Liver (tissue), 3 donors: ENCODE results near the gene MEGF6.

Source experiments
- EGR1 ChIP-seq, 2 donors: IDR thresholded peaks; 2 replicates each; pipeline ENCODE4 v1.6.1; 2016 to 2018; ENCODE audit warnings: antibody characterized with exemption in 2 of 2, low read depth in 2 of 2
- FOXA1 ChIP-seq: IDR thresholded peaks from 2 replicates; pipeline ENCODE4 v1.6.1; 2016; ENCODE audit warnings: antibody characterized with exemption
- FOXA2 ChIP-seq: IDR thresholded peaks from 2 replicates; pipeline ENCODE4 v1.6.1; 2016; ENCODE audit warnings: antibody characterized with exemption
- GABPA ChIP-seq, 2 donors: IDR thresholded peaks in 1 of 2; conservative IDR thresholded peaks in 1 of 2; 2 replicates each; pipeline ENCODE4 v1.6.1; 2016; ENCODE audit warnings: antibody characterized with exemption in 2 of 2, mild to moderate bottlenecking in 1 of 2, moderate library complexity in 1 of 2
- JUND ChIP-seq, 2 donors: IDR thresholded peaks; 2 replicates each; pipeline ENCODE4 v1.6.1; 2016; ENCODE audit warnings: antibody characterized with exemption in 2 of 2
- RAD21 ChIP-seq, 2 donors: IDR thresholded peaks; 2 replicates each; pipeline ENCODE4 v1.6.1; 2016; ENCODE audit warnings: antibody characterized with exemption in 2 of 2, mild to moderate bottlenecking in 2 of 2
- REST ChIP-seq: IDR thresholded peaks from 2 replicates; pipeline ENCODE4 v1.6.1; 2016; ENCODE audit warnings: antibody characterized with exemption, mild to moderate bottlenecking
- SP1 ChIP-seq: IDR thresholded peaks from 2 replicates; pipeline ENCODE4 v1.6.1; 2018; ENCODE audit warnings: antibody characterized with exemption, mild to moderate bottlenecking
- TAF1 ChIP-seq: conservative IDR thresholded peaks from 2 replicates; pipeline ENCODE4 v1.6.1; 2016; ENCODE audit warnings: antibody characterized with exemption, mild to moderate bottlenecking
- YY1 ChIP-seq: IDR thresholded peaks from 2 replicates; pipeline ENCODE4 v1.6.1; 2016; ENCODE audit warnings: antibody characterized with exemption, mild to moderate bottlenecking
- ZBTB33 ChIP-seq: IDR thresholded peaks from 2 replicates; pipeline ENCODE4 v1.6.1; 2016; ENCODE audit warnings: antibody characterized with exemption
- TF ChIP-seq, protein P1 (sequence below): fragments of 150-350 bp; IDR thresholded peaks from 2 replicates; pipeline ENCODE4 v1.5.1; 2017; ENCODE audit warnings: improper control_type of control experiment, low read depth, low read length; ENCODE audit not compliant: missing input control
- TF ChIP-seq, protein P2 (sequence below): IDR thresholded peaks from 2 replicates; pipeline ENCODE4 v1.6.1; 2016; ENCODE audit warnings: antibody characterized with exemption
- TF ChIP-seq, protein P3 (sequence below): IDR thresholded peaks from 2 replicates; pipeline ENCODE4 v1.6.1; 2016; ENCODE audit warnings: antibody characterized with exemption
- donor health status: healthy.
- donor health status: healthy.

DNA sequence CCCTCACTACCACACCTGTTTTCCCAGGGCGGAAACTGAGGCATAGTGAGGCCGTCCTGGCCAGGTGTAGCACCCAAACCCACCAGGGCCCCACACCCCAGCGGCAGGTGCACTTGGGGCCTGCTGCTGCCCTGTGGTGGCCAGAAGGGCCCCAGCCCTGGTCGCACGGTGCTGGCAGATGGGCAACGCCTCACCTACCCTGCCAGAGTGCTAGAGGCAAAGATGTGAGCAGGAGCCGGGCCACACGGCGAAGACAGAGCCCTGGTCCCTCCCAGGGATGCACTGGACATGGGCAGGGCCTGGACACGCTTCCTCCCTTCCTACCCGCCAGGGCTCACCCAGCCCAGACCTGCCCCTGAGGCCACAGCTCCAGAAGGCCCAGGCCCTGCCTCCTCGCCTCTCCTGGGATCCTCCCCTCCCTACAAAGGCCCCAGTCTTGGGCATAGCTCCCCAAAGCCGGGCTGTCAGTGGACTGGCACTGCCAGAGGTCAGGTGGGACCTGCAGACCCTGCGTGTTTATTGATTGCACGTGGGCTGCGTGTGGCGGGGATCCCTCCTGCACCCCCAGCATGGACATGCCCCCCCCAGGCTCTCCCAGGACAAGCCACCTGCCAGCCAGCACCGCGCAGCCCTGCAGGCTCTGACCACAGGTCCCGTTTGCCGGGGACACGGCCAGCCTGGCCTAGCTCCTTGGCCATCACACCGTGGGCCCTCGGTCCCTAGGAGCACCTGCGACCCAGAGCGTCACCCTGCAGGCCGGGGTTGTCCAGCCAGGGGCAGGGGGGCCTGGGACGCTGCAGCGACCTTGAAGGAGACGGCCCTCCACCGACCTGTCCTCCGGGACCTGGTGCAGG is 44.1 kb downstream of the MEGF6 start:
- TF ChIP-seq, protein P1, sequence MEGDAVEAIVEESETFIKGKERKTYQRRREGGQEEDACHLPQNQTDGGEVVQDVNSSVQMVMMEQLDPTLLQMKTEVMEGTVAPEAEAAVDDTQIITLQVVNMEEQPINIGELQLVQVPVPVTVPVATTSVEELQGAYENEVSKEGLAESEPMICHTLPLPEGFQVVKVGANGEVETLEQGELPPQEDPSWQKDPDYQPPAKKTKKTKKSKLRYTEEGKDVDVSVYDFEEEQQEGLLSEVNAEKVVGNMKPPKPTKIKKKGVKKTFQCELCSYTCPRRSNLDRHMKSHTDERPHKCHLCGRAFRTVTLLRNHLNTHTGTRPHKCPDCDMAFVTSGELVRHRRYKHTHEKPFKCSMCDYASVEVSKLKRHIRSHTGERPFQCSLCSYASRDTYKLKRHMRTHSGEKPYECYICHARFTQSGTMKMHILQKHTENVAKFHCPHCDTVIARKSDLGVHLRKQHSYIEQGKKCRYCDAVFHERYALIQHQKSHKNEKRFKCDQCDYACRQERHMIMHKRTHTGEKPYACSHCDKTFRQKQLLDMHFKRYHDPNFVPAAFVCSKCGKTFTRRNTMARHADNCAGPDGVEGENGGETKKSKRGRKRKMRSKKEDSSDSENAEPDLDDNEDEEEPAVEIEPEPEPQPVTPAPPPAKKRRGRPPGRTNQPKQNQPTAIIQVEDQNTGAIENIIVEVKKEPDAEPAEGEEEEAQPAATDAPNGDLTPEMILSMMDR: no peak
- TF ChIP-seq, protein P2, sequence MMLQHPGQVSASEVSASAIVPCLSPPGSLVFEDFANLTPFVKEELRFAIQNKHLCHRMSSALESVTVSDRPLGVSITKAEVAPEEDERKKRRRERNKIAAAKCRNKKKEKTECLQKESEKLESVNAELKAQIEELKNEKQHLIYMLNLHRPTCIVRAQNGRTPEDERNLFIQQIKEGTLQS: no peak
- TF ChIP-seq REST (no peak), RAD21 (IDR thresholded peaks at IDR 0.05) (no peak), FOXA1 (no peak), JUND (IDR thresholded peaks at IDR 0.05) (no peak), TAF1 (no peak), GABPA (IDR thresholded peaks at IDR 0.05 in 1 of 2, conservative IDR thresholded peaks at IDR 0.05 in 1 of 2) (no peak), FOXA2 (no peak), SP1 (no peak), YY1 (no peak), ZBTB33 (no peak), EGR1 (IDR thresholded peaks at IDR 0.05; ENCODE audit: low read depth in 2 of 2) (no peak)
- TF ChIP-seq, protein P3, sequence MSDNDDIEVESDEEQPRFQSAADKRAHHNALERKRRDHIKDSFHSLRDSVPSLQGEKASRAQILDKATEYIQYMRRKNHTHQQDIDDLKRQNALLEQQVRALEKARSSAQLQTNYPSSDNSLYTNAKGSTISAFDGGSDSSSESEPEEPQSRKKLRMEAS: no peak
